IMR-90 (cell line): ENCODE measurements around the gene KLHL7. TPM values are rescaled to one million over a fixed set of nuclear protein-coding genes. Genes with fewer than 3 reads are reported as not detected.

Experiments
- ATAC-seq: fragments of 200-7000 bp; cut with Tn5 transposase; 2 replicates; pipeline ENCODE4 v1.9.1; 2020; ENCODE audit warnings: low read depth, mild to moderate bottlenecking, moderate library complexity
- BruUV-seq: library from RNA; stranded (reverse); fragments of 400-500 nt; replicated peaks from 2 replicates; lab custom pipeline; 2021; lab: Mats Ljungman, UMichigan
- CTCF ChIA-PET: fragments of 300-600 bp; formaldehyde crosslinking; extraction: SDS; loops from one replicate; lab custom pipeline; 2021; ENCODE audit warnings: antibody characterized with exemption; lab: Yijun Ruan, JAX
- POLR2A ChIA-PET: fragments of 300-600 bp; sonication (Branson Sonifier 250); formaldehyde crosslinking; loops from one replicate; lab custom pipeline; 2022; ENCODE audit warnings: antibody characterized with exemption; ENCODE audit not compliant: unreplicated experiment; lab: Charles Lee
- DNase-seq: peaks from one replicate; pipeline ENCODE4 v3.0.0; 2013
- H2AFZ ChIP-seq: replicated peaks from 2 replicates; pipeline ENCODE3; 2013; ENCODE audit warnings: low read length, mild to moderate bottlenecking; ENCODE audit not compliant: poor library complexity
- H2AK5ac ChIP-seq: 2 replicates; pipeline ENCODE4 v1.6.1; 2013; ENCODE audit warnings: low read depth, low read length, inconsistent platforms
- H2AK9ac ChIP-seq: replicated peaks from 2 replicates; pipeline ENCODE3; 2013; ENCODE audit warnings: mild to moderate bottlenecking, low read depth, low read length, moderate library complexity; ENCODE audit not compliant: poor library complexity
- H2BK120ac ChIP-seq: 2 replicates; pipeline ENCODE4 v1.6.1; 2013; ENCODE audit warnings: low read depth, low read length, inconsistent platforms
- H2BK15ac ChIP-seq: 3 replicates; pipeline ENCODE4 v1.6.1; 2013; ENCODE audit warnings: low read depth, low read length, inconsistent platforms
- H2BK20ac ChIP-seq: 2 replicates; pipeline ENCODE4 v1.6.1; 2013; ENCODE audit warnings: low read depth, mild to moderate bottlenecking, inconsistent platforms, low read length, moderate library complexity
- H2BK5ac ChIP-seq: 2 replicates; pipeline ENCODE4 v1.6.1; 2013; ENCODE audit warnings: mild to moderate bottlenecking, low read depth, low read length, inconsistent platforms; ENCODE audit not compliant: poor library complexity, severe bottlenecking
- H3K14ac ChIP-seq: replicated peaks from 2 replicates; pipeline ENCODE4 v1.6.1; 2013; ENCODE audit warnings: low read depth, low read length, inconsistent platforms
- H3K18ac ChIP-seq: 2 replicates; pipeline ENCODE4 v1.6.1; 2013; ENCODE audit warnings: low read depth, low read length, control low read depth
- H3K23ac ChIP-seq: 2 replicates; pipeline ENCODE4 v1.6.1; 2013; ENCODE audit warnings: low read depth, low read length, inconsistent platforms
- H3K27ac ChIP-seq: 2 replicates; pipeline ENCODE4 v1.5.1; 2013; ENCODE audit warnings: mild to moderate bottlenecking, control low read depth, low read length; ENCODE audit not compliant: insufficient read depth
- H3K27me3 ChIP-seq: 2 replicates; pipeline ENCODE4 v1.6.1; 2013; ENCODE audit warnings: low read length; ENCODE audit not compliant: control insufficient read depth, insufficient read depth
- H3K36me3 ChIP-seq: 2 replicates; pipeline ENCODE4 v1.6.1; 2013; ENCODE audit warnings: low read length, mixed read lengths; ENCODE audit not compliant: control insufficient read depth, insufficient read depth
- H3K4ac ChIP-seq: 2 replicates; pipeline ENCODE4 v1.6.1; 2013; ENCODE audit warnings: low read depth, low read length, inconsistent platforms
- H3K4me1 ChIP-seq: 2 replicates; pipeline ENCODE4 v1.6.1; 2013; ENCODE audit warnings: low read length, mixed read lengths; ENCODE audit not compliant: control insufficient read depth, insufficient read depth
- H3K4me2 ChIP-seq: 2 replicates; pipeline ENCODE4 v1.6.1; 2013; ENCODE audit warnings: low read depth, mild to moderate bottlenecking, control low read depth, low read length, moderate library complexity
- H3K4me3 ChIP-seq: 2 replicates; pipeline ENCODE4 v1.5.1; 2013; ENCODE audit warnings: low read depth, mild to moderate bottlenecking, control low read depth, low read length, moderate library complexity; ENCODE audit not compliant: insufficient read depth
- H3K56ac ChIP-seq: 2 replicates; pipeline ENCODE4 v1.6.1; 2013; ENCODE audit warnings: low read length, inconsistent platforms; ENCODE audit not compliant: insufficient read depth; ENCODE audit errors: extremely low read depth
- H3K79me1 ChIP-seq, 2 experiments: 2 replicates each; pipeline ENCODE4 v1.6.1; 2013; ENCODE audit warnings: low read length in 2 of 2, inconsistent platforms in 1 of 2, low read depth in 1 of 2
- H3K9ac ChIP-seq: 2 replicates; pipeline ENCODE4 v1.6.1; 2013; ENCODE audit warnings: low read depth, low read length, control low read depth
- H3K9me1 ChIP-seq: 2 replicates; pipeline ENCODE4 v1.6.1; 2013; ENCODE audit warnings: low read length, inconsistent platforms; ENCODE audit not compliant: insufficient read depth
- H3K9me3 ChIP-seq: 2 replicates; pipeline ENCODE4 v1.6.1; 2013; ENCODE audit warnings: low read length; ENCODE audit not compliant: control insufficient read depth, insufficient read depth
- H4K20me1 ChIP-seq: 2 replicates; pipeline ENCODE4 v1.6.1; 2013; ENCODE audit warnings: low read length, inconsistent platforms; ENCODE audit not compliant: insufficient read depth
- H4K5ac ChIP-seq: 2 replicates; pipeline ENCODE4 v1.6.1; 2013; ENCODE audit warnings: mild to moderate bottlenecking, low read depth, low read length, control low read depth
- H4K8ac ChIP-seq, 2 experiments: 2 replicates each; pipeline ENCODE4 v1.6.1; 2013; ENCODE audit warnings: low read depth in 2 of 2, low read length in 2 of 2, control low read depth in 1 of 2, inconsistent platforms in 1 of 2
- H4K91ac ChIP-seq: 2 replicates; pipeline ENCODE4 v1.6.1; 2013; ENCODE audit warnings: low read depth, low read length, inconsistent platforms; ENCODE audit not compliant: insufficient read depth
- BHLHE40 ChIP-seq: fragments of 150-350 bp; IDR thresholded peaks from 2 replicates; pipeline ENCODE4 v1.6.1; 2016; ENCODE audit warnings: mild to moderate bottlenecking, low read depth, low read length
- CEBPB ChIP-seq: IDR thresholded peaks from 2 replicates; pipeline ENCODE4 v1.6.1; 2012; ENCODE audit warnings: low read depth, low read length, improper control_type of control experiment
- CHD1 ChIP-seq: IDR thresholded peaks from 2 replicates; pipeline ENCODE4 v1.6.1; 2012; ENCODE audit warnings: low read depth, low read length, improper control_type of control experiment
- FOS ChIP-seq: fragments of 150-350 bp; IDR thresholded peaks from 2 replicates; pipeline ENCODE4 v1.6.1; 2016; ENCODE audit warnings: low read depth, low read length
- MAFK ChIP-seq: IDR thresholded peaks from 2 replicates; pipeline ENCODE4 v1.6.1; 2012; ENCODE audit warnings: low read depth, low read length, improper control_type of control experiment
- MAZ ChIP-seq: IDR thresholded peaks from 2 replicates; pipeline ENCODE4 v1.6.1; 2012; ENCODE audit warnings: low read depth, mild to moderate bottlenecking, low read length, improper control_type of control experiment, moderate library complexity, borderline replicate concordance
- MXI1 ChIP-seq: IDR thresholded peaks from 2 replicates; pipeline ENCODE4 v1.6.1; 2012; ENCODE audit warnings: low read depth, mild to moderate bottlenecking, low read length, moderate library complexity, borderline replicate concordance
- NFE2L2 ChIP-seq: fragments of 150-350 bp; IDR thresholded peaks from 2 replicates; pipeline ENCODE4 v1.6.1; 2016; ENCODE audit warnings: low read depth, mild to moderate bottlenecking, low read length
- POLR2A ChIP-seq: IDR thresholded peaks from 2 replicates; pipeline ENCODE4 v1.6.1; 2012; ENCODE audit warnings: mild to moderate bottlenecking, low read depth, low read length
- RAD21 ChIP-seq: IDR thresholded peaks from 2 replicates; pipeline ENCODE4 v1.6.1; 2012; ENCODE audit warnings: low read length, improper control_type of control experiment
- RCOR1 ChIP-seq: IDR thresholded peaks from 2 replicates; pipeline ENCODE4 v1.6.1; 2012; ENCODE audit warnings: mild to moderate bottlenecking, low read length, improper control_type of control experiment; ENCODE audit not compliant: insufficient replicate concordance
- RFX5 ChIP-seq: IDR thresholded peaks from 2 replicates; pipeline ENCODE4 v1.8.0; 2012; ENCODE audit warnings: low read depth, mild to moderate bottlenecking, low read length, moderate library complexity
- SMC3 ChIP-seq: fragments of 150-350 bp; IDR thresholded peaks from 2 replicates; pipeline ENCODE4 v1.6.1; 2016; ENCODE audit warnings: low read depth, mild to moderate bottlenecking, antibody characterized with exemption, low read length, moderate library complexity
- WGBS, 2 experiments: methylation state at CpG; one replicate each; pipeline versions ENCODE4 v1.1.5 to v1.1.7; 2013; ENCODE audit warnings: missing lambda C conversion rate in 2 of 2; ENCODE audit not compliant: insufficient read length in 1 of 2; ENCODE audit errors: extremely low coverage in 2 of 2; 5-methylcytosine and 5-hydroxymethylcytosine counted together
- dilution Hi-C: fragments of 300-500 bp; cut with HindIII; formaldehyde crosslinking; loops from one replicate; pipeline ENCODE4 v1.14.3; 2018; ENCODE audit warnings: low sequenced_read_pairs; ENCODE audit not compliant: unreplicated experiment
- in situ Hi-C: fragments of 300-500 bp; cut with MboI; formaldehyde crosslinking; loops from 3 replicates; pipeline ENCODE4 v1.14.3; 2019; ENCODE audit warnings: low sequenced_read_pairs, inconsistent platforms, mixed read lengths
- intact Hi-C: fragments of 100-400 bp; cut with micrococcal nuclease; formaldehyde crosslinking; loops from 2 replicates; pipeline ENCODE4 v1.10.0; 2022
- polyA plus RNA-seq, 3 experiments: library from polyadenylated mRNA; depleted of rRNA; stranded (reverse); fragments of >200 nt; gene quantifications; 2 replicates each; pipeline ENCODE4 v1.2.3, GENCODE V29; 2012; ENCODE audit warnings: low replicate concordance in 1 of 3
- total RNA-seq: library from RNA; depleted of rRNA; stranded (reverse); fragments of >200 nt; gene quantifications from 2 replicates; pipeline ENCODE4 v1.2.3, GENCODE V29; 2012
- TF ChIP-seq, protein P1 (sequence below): fragments of 150-350 bp; IDR thresholded peaks from 2 replicates; pipeline ENCODE4 v1.6.1; 2017; ENCODE audit warnings: mild to moderate bottlenecking, antibody characterized with exemption, low read length, low read depth
- TF ChIP-seq, protein P2 (sequence below): conservative IDR thresholded peaks from 2 replicates; pipeline ENCODE4 v1.5.1; 2012; ENCODE audit warnings: mild to moderate bottlenecking, low read depth, low read length, improper control_type of control experiment
- TF ChIP-seq, protein P3 (sequence below): fragments of 150-350 bp; IDR thresholded peaks from 2 replicates; pipeline ENCODE4 v1.6.1; 2016; ENCODE audit warnings: low read depth, mild to moderate bottlenecking, low read length, moderate library complexity, borderline replicate concordance

KLHL7 gene
- total and polyA plus RNA-seq, 2 of the 4 experiments (the other 2 are of a cell fraction), result 24.6 to 29.2 TPM

DNA sequence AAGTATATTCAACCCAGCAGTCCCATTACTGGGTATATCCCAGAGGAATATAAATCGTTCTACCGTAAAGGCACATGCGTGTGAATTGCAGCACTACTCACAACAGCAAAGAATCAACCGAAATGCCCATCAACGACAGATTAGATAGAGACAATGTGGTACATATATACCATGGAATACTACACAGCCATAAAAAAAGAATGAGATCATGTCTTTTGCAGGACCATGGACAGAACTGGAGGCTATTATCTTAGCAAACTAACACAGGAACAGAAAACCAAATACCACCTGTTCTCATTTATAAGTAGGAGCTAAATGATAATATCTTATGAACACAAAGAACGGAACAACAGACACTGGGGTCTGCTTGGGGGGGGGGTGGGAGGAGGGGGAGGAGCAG lies 44.3 kb upstream of the KLHL7 start:
- H4K91ac ChIP-seq, result no peak overlapping the region
- no peak overlapping the region for H3K9ac ChIP-seq
- no peak for ATAC-seq
- H3K36me3 ChIP-seq, result no peaks in the 10 kb centered on the region
- no peaks in the 10 kb centered on the region; the same call in 1 of the 2 replicates for H3K9me1 ChIP-seq
- WGBS, 2 experiments, result no CpG with 5 or more reads among the region's 6 CpGs
- H2BK15ac ChIP-seq, result no peak overlapping the region
- no peak overlapping the region for H3K23ac ChIP-seq
- H3K56ac ChIP-seq, result no peak overlapping the region
- intact Hi-C loops (no loop called here), dilution Hi-C loops (loop anchor here (25.0 kb wide), 1 partner anchor 499 kb away; no protein-coding TSS in a partner anchor), in situ Hi-C loops (loop anchor here (25.0 kb wide), 1 partner anchor 949 kb away; no protein-coding TSS in a partner anchor)
- no peaks in the 10 kb centered on the region for H3K79me1 ChIP-seq
- no peak for TF ChIP-seq BHLHE40
- TF ChIP-seq MXI1, result no peak
- no peak for TF ChIP-seq MAZ
- TF ChIP-seq, protein P1, sequence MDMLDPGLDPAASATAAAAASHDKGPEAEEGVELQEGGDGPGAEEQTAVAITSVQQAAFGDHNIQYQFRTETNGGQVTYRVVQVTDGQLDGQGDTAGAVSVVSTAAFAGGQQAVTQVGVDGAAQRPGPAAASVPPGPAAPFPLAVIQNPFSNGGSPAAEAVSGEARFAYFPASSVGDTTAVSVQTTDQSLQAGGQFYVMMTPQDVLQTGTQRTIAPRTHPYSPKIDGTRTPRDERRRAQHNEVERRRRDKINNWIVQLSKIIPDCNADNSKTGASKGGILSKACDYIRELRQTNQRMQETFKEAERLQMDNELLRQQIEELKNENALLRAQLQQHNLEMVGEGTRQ, result no peak
- TF ChIP-seq POLR2A, result no peak
- TF ChIP-seq, protein P2, sequence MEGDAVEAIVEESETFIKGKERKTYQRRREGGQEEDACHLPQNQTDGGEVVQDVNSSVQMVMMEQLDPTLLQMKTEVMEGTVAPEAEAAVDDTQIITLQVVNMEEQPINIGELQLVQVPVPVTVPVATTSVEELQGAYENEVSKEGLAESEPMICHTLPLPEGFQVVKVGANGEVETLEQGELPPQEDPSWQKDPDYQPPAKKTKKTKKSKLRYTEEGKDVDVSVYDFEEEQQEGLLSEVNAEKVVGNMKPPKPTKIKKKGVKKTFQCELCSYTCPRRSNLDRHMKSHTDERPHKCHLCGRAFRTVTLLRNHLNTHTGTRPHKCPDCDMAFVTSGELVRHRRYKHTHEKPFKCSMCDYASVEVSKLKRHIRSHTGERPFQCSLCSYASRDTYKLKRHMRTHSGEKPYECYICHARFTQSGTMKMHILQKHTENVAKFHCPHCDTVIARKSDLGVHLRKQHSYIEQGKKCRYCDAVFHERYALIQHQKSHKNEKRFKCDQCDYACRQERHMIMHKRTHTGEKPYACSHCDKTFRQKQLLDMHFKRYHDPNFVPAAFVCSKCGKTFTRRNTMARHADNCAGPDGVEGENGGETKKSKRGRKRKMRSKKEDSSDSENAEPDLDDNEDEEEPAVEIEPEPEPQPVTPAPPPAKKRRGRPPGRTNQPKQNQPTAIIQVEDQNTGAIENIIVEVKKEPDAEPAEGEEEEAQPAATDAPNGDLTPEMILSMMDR, result no peak
- TF ChIP-seq RAD21, result no peak
- no peak for TF ChIP-seq RFX5
- no peak for TF ChIP-seq CHD1
- no peak for TF ChIP-seq FOS
- no peak for TF ChIP-seq NFE2L2
- no peak for TF ChIP-seq SMC3
- TF ChIP-seq, protein P3, sequence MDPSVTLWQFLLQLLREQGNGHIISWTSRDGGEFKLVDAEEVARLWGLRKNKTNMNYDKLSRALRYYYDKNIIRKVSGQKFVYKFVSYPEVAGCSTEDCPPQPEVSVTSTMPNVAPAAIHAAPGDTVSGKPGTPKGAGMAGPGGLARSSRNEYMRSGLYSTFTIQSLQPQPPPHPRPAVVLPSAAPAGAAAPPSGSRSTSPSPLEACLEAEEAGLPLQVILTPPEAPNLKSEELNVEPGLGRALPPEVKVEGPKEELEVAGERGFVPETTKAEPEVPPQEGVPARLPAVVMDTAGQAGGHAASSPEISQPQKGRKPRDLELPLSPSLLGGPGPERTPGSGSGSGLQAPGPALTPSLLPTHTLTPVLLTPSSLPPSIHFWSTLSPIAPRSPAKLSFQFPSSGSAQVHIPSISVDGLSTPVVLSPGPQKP, result no peak
- TF ChIP-seq MAFK, result no peak
- no peak for TF ChIP-seq RCOR1
- TF ChIP-seq CEBPB, result no peak
- no peak overlapping the region for H2BK20ac ChIP-seq
- H3K18ac ChIP-seq, result no peak overlapping the region
- no peak overlapping the region for H2AK5ac ChIP-seq
- H4K5ac ChIP-seq, result no peak overlapping the region
- H3K4me1 ChIP-seq, result no peaks in the 10 kb centered on the region; the same call in 1 of the 2 replicates
- no peak overlapping the region for H3K4me3 ChIP-seq
- DNase-seq, result no peak
- no peaks in the 10 kb centered on the region for H3K27me3 ChIP-seq
- no peak overlapping the region for H2BK120ac ChIP-seq
- H3K4me2 ChIP-seq, result no peak overlapping the region
- H3K27ac ChIP-seq, result no peak overlapping the region
- no peaks in the 10 kb centered on the region for H4K20me1 ChIP-seq
- BruUV-seq, result no TSS peak
- CTCF ChIA-PET, result interaction anchor here (0.7 kb wide), 1 partner anchor 74 kb away, joined by 5 read pairs; no protein-coding TSS in a partner anchor
- no peak overlapping the region for H2BK5ac ChIP-seq
- no peak overlapping the region for H3K14ac ChIP-seq
- no peak overlapping the region for H2AK9ac ChIP-seq
- H4K8ac ChIP-seq, result no peak overlapping the region
- H2AFZ ChIP-seq, result no peak overlapping the region
- no peaks in the 10 kb centered on the region for H3K9me3 ChIP-seq
- no peak overlapping the region for H3K4ac ChIP-seq
- POLR2A ChIA-PET, result no interaction called here
